Mesenteric fat pad (tissue), 1 donor: ENCODE measurements around the gene COL15A1. TPM values are rescaled to one million over a fixed set of nuclear protein-coding genes. Genes with fewer than 3 reads are reported as not detected.
"Not testable (repeated sequence)": the region's sequence is repeated elsewhere in the genome, so short reads cannot be mapped to it uniquely, and the experiment has no call there.

Source experiments
- DNase-seq: peaks from one replicate; pipeline ENCODE4 v3.0.0-alpha.2; 2020; ENCODE audit warnings: low spot score
- total RNA-seq: library from RNA; stranded (reverse); fragmentation: NEBNext Ultra II Directional; extraction: Animal tissue kit (Norgen Biotek cat#: 25700); gene quantifications from one replicate; pipeline ENCODE4 v1.2.1, GENCODE V29; 2021
- donor health status: DM: yes; HTN: yes; CAD: no.

COL15A1 gene
- total RNA-seq, 1 donor from 2014 or later, result 73.3 TPM

- DNase-seq, result not testable (repeated sequence)
These were observed 66.7 kb downstream of the COL15A1 start for GRCh38 chr9:99010393-99010792.

DNA sequence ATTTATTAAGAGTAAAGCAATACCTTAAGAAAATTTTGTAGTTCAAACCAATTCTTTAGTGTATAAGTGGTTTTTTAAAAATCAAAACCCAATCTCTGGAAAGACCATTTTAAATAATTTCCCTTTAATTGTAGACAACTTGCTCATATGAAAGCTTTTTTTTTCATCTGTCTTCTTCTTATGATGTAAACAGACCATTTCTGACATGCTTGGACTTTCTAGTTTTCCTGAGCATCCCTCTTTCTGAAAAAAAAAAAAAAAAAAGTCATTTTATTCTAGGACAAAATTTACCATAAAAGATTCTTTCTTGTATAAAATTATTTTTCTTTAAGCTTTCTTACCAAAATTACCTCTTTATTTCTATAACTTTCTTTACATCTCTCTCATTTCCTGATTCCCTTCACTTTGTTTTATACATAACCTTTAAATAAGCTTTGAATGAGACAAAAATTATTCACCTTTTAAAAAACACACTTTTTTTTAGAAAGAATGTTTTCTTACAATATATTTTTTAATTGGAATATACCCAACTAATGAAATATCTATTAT, 67.5 kb downstream of the COL15A1 start:
- no peak for DNase-seq

- no peak for DNase-seq
These were observed 69.3 kb downstream of the COL15A1 start for GRCh38 chr9:99012957-99013512.

- DNase-seq, result no peak
These were observed 69.8 kb downstream of the COL15A1 start for GRCh38 chr9:99013550-99013949.

DNA sequence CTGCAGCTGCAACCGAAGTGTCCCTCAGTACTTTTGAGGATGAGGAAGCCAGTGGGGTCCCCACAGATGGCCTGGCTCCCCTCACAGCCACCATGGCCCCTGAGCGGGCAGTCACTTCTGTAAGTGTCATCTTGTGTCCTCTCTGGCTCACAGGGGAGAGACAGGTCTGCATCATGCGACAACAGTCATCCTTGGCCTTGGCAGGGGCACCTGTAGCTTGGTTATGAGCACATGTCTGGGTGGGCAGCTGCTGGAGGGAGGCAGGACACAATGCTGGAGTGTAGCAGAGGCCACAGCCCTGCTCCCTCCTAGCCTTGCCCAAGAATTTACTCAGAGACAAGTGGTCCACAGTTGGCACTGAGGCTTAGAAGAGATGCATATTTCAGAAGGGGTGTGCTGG, 71.7 kb downstream of the COL15A1 start:
- DNase-seq, result no peak

DNA sequence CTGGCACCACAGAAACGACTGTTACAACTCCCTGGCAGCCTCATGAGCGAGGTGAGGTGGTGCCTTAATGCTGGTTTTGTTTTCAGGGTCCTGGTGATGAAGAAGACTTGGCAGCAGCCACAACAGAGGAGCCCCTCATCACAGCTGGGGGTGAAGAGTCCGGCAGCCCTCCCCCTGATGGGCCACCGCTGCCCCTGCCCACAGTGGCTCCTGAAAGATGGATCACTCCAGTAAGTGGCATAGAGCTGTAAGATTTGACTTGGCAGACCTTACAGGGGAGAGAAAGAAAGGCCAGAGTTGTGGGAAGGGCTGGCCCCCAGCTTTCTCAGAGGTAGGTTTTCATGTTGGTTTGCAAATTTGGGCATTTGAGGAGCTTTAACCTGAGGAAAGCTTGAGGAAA, 72.2 kb downstream of the COL15A1 start:
- no peak for DNase-seq

GRCh38 chr9:99016681-99017387, 73.1 kb downstream of the COL15A1 start:
- no peak for DNase-seq

DNA sequence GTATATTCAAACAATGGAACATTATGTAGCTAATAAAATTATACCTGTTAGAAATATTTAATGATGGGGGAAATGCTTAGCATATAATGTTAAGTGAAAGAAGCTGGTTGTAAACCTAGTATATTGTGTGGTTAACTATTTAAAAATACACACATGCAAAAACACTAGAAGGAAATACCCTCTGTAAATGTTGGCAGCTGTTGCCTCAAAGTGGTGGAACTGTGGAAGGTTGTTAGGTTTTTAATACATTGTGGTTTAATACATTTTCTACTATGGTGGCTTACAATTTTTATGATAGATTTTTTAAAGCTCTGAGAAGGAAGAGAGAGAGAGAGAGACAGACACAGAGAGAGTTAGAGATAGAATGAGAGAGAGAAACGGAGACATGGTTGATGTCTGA, 74.9 kb downstream of the COL15A1 start:
- no peak for DNase-seq

- DNase-seq, result no peak
These were observed 76.0 kb downstream of the COL15A1 start for GRCh38 chr9:99019510-99020331.

GRCh38 chr9:99020786-99021436, 77.2 kb downstream of the COL15A1 start:
- no peak for DNase-seq

- no peak for DNase-seq
These were observed 77.8 kb downstream of the COL15A1 start for GRCh38 chr9:99021512-99021911.

DNA sequence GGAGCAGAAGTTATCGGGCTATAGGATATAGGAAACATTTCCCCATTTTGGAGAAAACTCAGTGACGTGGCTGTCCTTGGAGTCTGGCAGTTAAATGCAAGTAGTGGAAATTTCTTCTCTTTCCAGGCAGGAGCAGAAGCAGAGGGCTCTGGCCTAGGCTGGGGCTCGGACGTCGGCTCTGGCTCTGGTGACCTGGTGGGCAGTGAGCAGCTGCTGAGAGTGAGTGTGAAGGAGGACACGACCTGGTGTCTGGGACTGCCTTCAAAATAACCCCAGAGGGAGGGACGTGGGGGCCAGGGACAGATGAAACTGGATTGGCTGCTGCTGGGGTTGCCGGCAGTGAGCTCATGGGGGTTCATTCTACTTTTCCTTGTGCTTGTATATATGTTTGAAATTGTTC, 79.5 kb downstream of the COL15A1 start:
- DNase-seq, result no peak

GRCh38 chr9:99023831-99024230, 80.1 kb downstream of the COL15A1 start:
- no peak for DNase-seq

DNA sequence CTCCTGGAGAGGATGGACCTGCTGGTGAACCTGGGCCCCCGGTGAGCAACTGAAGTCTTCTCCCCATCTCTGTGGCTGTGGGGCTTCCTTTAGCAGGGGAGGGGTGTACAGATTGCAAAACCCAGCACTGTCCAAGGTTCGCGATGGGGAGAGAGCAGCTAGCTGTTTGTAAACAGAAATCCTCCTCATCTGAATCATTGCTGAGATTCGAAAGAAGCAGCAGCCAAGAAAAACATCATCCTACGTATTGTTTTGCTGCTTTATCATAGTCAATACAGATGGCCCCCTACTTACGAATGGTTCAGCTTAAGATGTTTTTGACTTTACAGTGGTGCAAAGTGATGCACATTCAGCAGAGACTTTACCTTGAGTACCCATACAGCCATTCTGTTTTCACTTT, 81.3 kb downstream of the COL15A1 start:
- no peak for DNase-seq

DNA sequence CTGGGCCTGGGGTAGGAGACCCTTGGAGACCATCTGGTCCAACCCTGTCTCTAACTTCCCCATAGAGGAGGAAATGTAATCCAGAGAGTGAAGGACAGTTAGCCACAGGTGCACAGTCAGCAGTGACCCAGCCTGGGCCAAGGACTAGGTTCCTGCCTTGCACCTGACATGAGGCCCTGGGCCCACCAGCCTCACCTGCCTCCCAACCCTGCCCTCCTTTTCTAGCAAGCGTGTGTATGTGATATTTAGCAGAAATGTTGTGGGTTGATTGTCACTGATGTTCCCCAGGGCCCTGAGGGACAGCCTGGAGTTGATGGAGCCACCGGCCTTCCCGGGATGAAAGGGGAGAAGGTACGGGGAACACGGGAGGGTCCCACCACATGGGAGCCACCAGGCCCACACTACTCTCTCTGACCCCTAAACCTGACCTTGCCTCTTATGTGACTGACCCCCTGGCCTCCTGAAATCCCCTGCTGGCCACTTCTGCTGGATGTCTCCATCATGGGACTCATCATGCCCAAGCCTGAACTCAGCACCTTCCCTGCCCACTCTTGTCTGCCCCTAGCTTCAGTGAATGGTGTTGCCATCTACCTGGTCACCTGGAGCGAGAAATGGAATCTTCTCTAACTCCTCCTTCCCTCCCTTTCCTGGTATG, 82.0 kb downstream of the COL15A1 start:
- no peak for DNase-seq

- DNase-seq, result no peak
These were observed 82.7 kb downstream of the COL15A1 start for GRCh38 chr9:99026271-99026955.

DNA sequence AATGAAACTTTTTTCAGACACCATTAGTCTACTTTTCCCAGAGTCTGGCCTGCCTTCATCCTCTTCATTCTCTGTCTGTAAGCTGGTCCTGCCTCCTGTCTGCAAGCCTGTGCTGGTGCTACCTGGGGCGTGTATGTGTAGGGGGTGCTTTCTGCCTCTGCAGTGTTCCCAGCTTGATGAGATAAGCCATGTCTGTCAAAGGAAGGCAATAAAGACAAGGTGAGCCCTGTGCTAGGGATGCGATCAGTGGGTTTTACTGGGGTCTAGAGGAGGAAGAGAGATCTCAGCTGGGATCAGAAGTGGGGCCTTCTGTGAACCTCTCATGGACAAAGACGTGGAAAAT, 83.2 kb downstream of the COL15A1 start:
- no peak for DNase-seq

DNA sequence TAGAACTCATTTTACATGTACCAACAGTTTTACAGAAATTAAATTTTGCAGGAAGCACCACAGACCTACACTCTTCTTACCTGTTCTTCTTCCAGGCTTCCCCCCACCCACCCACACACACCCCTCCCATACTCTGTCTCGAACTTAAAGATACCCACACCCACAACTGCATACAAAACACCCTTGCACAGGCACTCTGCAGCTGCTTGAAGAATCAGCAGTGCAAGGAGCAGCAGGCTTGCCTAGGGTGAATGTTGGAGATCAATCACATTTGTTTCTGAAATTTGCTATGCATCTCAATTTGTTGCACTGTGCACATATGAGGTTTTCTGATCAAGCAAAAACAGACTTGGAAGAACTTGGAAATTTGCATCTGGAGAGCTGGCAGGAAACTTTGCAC, 83.7 kb downstream of the COL15A1 start:
- DNase-seq, result no peak

GRCh38 chr9:99029083-99029645, 85.5 kb downstream of the COL15A1 start:
- no peak for DNase-seq

- DNase-seq, result no peak
These were observed 86.4 kb downstream of the COL15A1 start for GRCh38 chr9:99030092-99030511.
